ENCODE results near the gene ESR2.

The ESR2 gene

GRCh38 chr14:64195199-64195598, 99.0 kb downstream of the ESR2 start:
- Histone ChIP-seq H3K27ac (ENCODE audit: low read length) (peak overlapping the region; percentile 10), H3K4me3 (ENCODE audit: low read length) (no peak overlapping the region; the same call in 1 of the 2 replicates), H4K20me1 (ENCODE audit: insufficient read depth, low read length) (no peaks in the 10 kb centered on the region), H3K9me3 (ENCODE audit: insufficient read depth, low read length) (no peaks in the 10 kb centered on the region), H2AFZ (ENCODE audit: low read depth, low read length) (peak overlapping the region; percentile 64), H3K9ac (ENCODE audit: low read length) (0 out of 2 replicates have a peak overlapping the region, but pooled peaks have one; percentile 11), H3K27me3 (ENCODE audit: low read depth, low read length) (no peaks in the 10 kb centered on the region), H3K36me3 (replicated peaks; ENCODE audit: low read depth, low read length) (no peaks in the 10 kb centered on the region), H3K4me1 (ENCODE audit: low read length) (peaks cover 20% of the 10 kb centered on the region), H3K4me2 (ENCODE audit: low read length) (peak overlapping the region; percentile 43), H3K79me2 (ENCODE audit: low read length) (no peaks in the 10 kb centered on the region)
- TF ChIP-seq EZH2phosphoT487 (IDR thresholded peaks at IDR 0.05; ENCODE audit: low read depth) (no peak), CTCF (IDR thresholded peaks at IDR 0.05; ENCODE audit: low read depth, low read length) (no peak)

GRCh38 chr14:64194404-64194803, 99.8 kb downstream of the ESR2 start:
- Histone ChIP-seq H3K36me3 (replicated peaks; ENCODE audit: low read depth, low read length) (no peaks in the 10 kb centered on the region), H3K27ac (ENCODE audit: low read length) (no peak overlapping the region), H2AFZ (ENCODE audit: low read depth, low read length) (peak overlapping the region; percentile 64; the same call in 1 of the 2 replicates), H3K9me3 (ENCODE audit: insufficient read depth, low read length) (no peaks in the 10 kb centered on the region), H3K9ac (ENCODE audit: low read length) (no peak overlapping the region), H3K4me1 (ENCODE audit: low read length) (peaks cover 20% of the 10 kb centered on the region), H3K4me3 (ENCODE audit: low read length) (no peak overlapping the region), H4K20me1 (ENCODE audit: insufficient read depth, low read length) (no peaks in the 10 kb centered on the region), H3K79me2 (ENCODE audit: low read length) (no peaks in the 10 kb centered on the region), H3K4me2 (ENCODE audit: low read length) (no peak overlapping the region), H3K27me3 (ENCODE audit: low read depth, low read length) (no peaks in the 10 kb centered on the region)
- TF ChIP-seq EZH2phosphoT487 (IDR thresholded peaks at IDR 0.05; ENCODE audit: low read depth) = no peak
- TF ChIP-seq CTCF (IDR thresholded peaks at IDR 0.05; ENCODE audit: low read depth, low read length) = no peak

GRCh38 chr14:64193821-64194220, 100.3 kb downstream of the ESR2 start:
- Histone ChIP-seq H3K4me3 (ENCODE audit: low read length) (no peak overlapping the region), H3K27ac (ENCODE audit: low read length) (no peak overlapping the region), H3K4me1 (ENCODE audit: low read length) (peaks cover 20% of the 10 kb centered on the region), H2AFZ (ENCODE audit: low read depth, low read length) (no peak overlapping the region), H3K4me2 (ENCODE audit: low read length) (no peak overlapping the region), H3K27me3 (ENCODE audit: low read depth, low read length) (no peaks in the 10 kb centered on the region), H4K20me1 (ENCODE audit: insufficient read depth, low read length) (no peaks in the 10 kb centered on the region), H3K79me2 (ENCODE audit: low read length) (no peaks in the 10 kb centered on the region), H3K9ac (ENCODE audit: low read length) (no peak overlapping the region), H3K36me3 (replicated peaks; ENCODE audit: low read depth, low read length) (no peaks in the 10 kb centered on the region), H3K9me3 (ENCODE audit: insufficient read depth, low read length) (no peaks in the 10 kb centered on the region)
- TF ChIP-seq CTCF (IDR thresholded peaks at IDR 0.05; ENCODE audit: low read depth, low read length) = no peak
- no peak for TF ChIP-seq EZH2phosphoT487 (IDR thresholded peaks at IDR 0.05; ENCODE audit: low read depth)

- Histone ChIP-seq H2AFZ (ENCODE audit: low read depth, low read length) (no peak overlapping the region), H3K27ac (ENCODE audit: low read length) (no peak overlapping the region), H3K27me3 (ENCODE audit: low read depth, low read length) (no peaks in the 10 kb centered on the region), H4K20me1 (ENCODE audit: insufficient read depth, low read length) (no peaks in the 10 kb centered on the region), H3K4me1 (ENCODE audit: low read length) (peaks cover 20% of the 10 kb centered on the region), H3K4me2 (ENCODE audit: low read length) (no peak overlapping the region), H3K36me3 (replicated peaks; ENCODE audit: low read depth, low read length) (no peaks in the 10 kb centered on the region), H3K9ac (ENCODE audit: low read length) (no peak overlapping the region), H3K9me3 (ENCODE audit: insufficient read depth, low read length) (no peaks in the 10 kb centered on the region), H3K79me2 (ENCODE audit: low read length) (no peaks in the 10 kb centered on the region), H3K4me3 (ENCODE audit: low read length) (no peak overlapping the region)
- TF ChIP-seq EZH2phosphoT487 (IDR thresholded peaks at IDR 0.05; ENCODE audit: low read depth) (no peak), CTCF (IDR thresholded peaks at IDR 0.05; ENCODE audit: low read depth, low read length) (no peak)
Measured at GRCh38 chr14:64191756-64192155, 102.4 kb downstream of the ESR2 start.

Measured in OCI-LY3 (cell line).